CD4-positive, alpha-beta memory T cell (primary cell): ENCODE measurements around the gene THSD7B. TPM values are rescaled to one million over a fixed set of nuclear protein-coding genes. Genes with fewer than 3 reads are reported as not detected.
"Not testable (repeated sequence)": the region's sequence is repeated elsewhere in the genome, so short reads cannot be mapped to it uniquely, and the experiment has no call there.

Source experiments
- CTCF ChIA-PET: fragments of 350-600 bp; sonication (Branson Sonifier 250); formaldehyde crosslinking; loops from one replicate; lab custom pipeline; 2021; ENCODE audit warnings: inconsistent platforms; ENCODE audit not compliant: partially characterized antibody; lab: Charles Lee
- POLR2A ChIA-PET: fragments of 350-600 bp; sonication (Branson Sonifier 250); formaldehyde crosslinking; loops from one replicate; lab custom pipeline; 2021; ENCODE audit not compliant: partially characterized antibody; lab: Charles Lee
- DNase-seq, 5 donors: peaks; one replicate each; pipeline versions ENCODE4 v3.0.0 to v3.0.0-alpha.2; 2020 to 2022; ENCODE audit warnings: mixed read lengths in 1 of 5
- H3K27ac ChIP-seq: one replicate; pipeline ENCODE4 v1.7.0; 2013; ENCODE audit warnings: low read depth, low read length
- H3K27me3 ChIP-seq: 2 replicates; pipeline ENCODE4 v1.7.0; 2013; ENCODE audit warnings: mild to moderate bottlenecking, low read length, moderate library complexity; ENCODE audit not compliant: insufficient read depth
- H3K36me3 ChIP-seq: 2 replicates; pipeline ENCODE4 v1.7.0; 2013; ENCODE audit warnings: mild to moderate bottlenecking, low read length, moderate library complexity; ENCODE audit not compliant: insufficient read depth
- H3K4me1 ChIP-seq: 2 replicates; pipeline ENCODE4 v1.7.0; 2013; ENCODE audit warnings: mild to moderate bottlenecking, low read length, moderate library complexity; ENCODE audit not compliant: insufficient read depth
- H3K4me3 ChIP-seq, 2 donors: one replicate each; pipeline ENCODE4 v1.7.0; 2013; ENCODE audit warnings: low read length in 2 of 2, mild to moderate bottlenecking in 1 of 2
- H3K9me3 ChIP-seq, 2 donors: one replicate each; pipeline ENCODE4 v1.7.0; 2013; ENCODE audit warnings: low read length in 2 of 2, control low read depth in 1 of 2; ENCODE audit not compliant: control insufficient read depth in 1 of 2
- H3K27ac Mint-ChIP-seq, 7 donors: one replicate each; pipeline ENCODE4 v1.8.0; 2020 to 2021; ENCODE audit warnings: mixed read lengths in 7 of 7, mild to moderate bottlenecking in 6 of 7, inconsistent platforms in 3 of 7, moderate library complexity in 3 of 7
- H3K27me3 Mint-ChIP-seq, 2 donors: one replicate each; pipeline ENCODE4 v1.8.0; 2020 to 2021; ENCODE audit warnings: mixed read lengths in 2 of 2
- H3K36me3 Mint-ChIP-seq, 2 donors: one replicate each; pipeline ENCODE4 v1.8.0; 2020 to 2021; ENCODE audit warnings: mixed read lengths in 2 of 2, inconsistent platforms in 1 of 2, mild to moderate bottlenecking in 1 of 2
- H3K4me1 Mint-ChIP-seq, 4 donors: one replicate each; pipeline ENCODE4 v1.8.0; 2020 to 2021; ENCODE audit warnings: mixed read lengths in 4 of 4, mild to moderate bottlenecking in 1 of 4
- H3K4me3 Mint-ChIP-seq, 8 donors: one replicate each; pipeline ENCODE4 v1.8.0; 2020 to 2021; ENCODE audit warnings: mixed read lengths in 8 of 8, mild to moderate bottlenecking in 7 of 8, moderate library complexity in 6 of 8, inconsistent platforms in 3 of 8
- H3K9me3 Mint-ChIP-seq, 8 donors: one replicate each; pipeline ENCODE4 v1.8.0; 2020 to 2021; ENCODE audit warnings: mixed read lengths in 8 of 8, mild to moderate bottlenecking in 5 of 8, inconsistent platforms in 3 of 8, moderate library complexity in 1 of 8
- intact Hi-C: fragments of 100-400 bp; cut with micrococcal nuclease; formaldehyde crosslinking; loops from one replicate; pipeline ENCODE4 v1.15.1; 2023
- polyA plus RNA-seq, 2 donors: library from polyadenylated mRNA; unstranded; fragments of 300-500 nt; fragmentation: Illumina TruSeq; gene quantifications; one replicate each; pipeline ENCODE4 v1.2.3, GENCODE V29; 2021
- total RNA-seq, 2 experiments: library from RNA; stranded (reverse); gene quantifications; one replicate each; pipeline ENCODE4 v1.2.3, GENCODE V29; 2021

The THSD7B gene
- total and polyA plus RNA-seq, 4 experiments from 2014 or later = not detected

DNA sequence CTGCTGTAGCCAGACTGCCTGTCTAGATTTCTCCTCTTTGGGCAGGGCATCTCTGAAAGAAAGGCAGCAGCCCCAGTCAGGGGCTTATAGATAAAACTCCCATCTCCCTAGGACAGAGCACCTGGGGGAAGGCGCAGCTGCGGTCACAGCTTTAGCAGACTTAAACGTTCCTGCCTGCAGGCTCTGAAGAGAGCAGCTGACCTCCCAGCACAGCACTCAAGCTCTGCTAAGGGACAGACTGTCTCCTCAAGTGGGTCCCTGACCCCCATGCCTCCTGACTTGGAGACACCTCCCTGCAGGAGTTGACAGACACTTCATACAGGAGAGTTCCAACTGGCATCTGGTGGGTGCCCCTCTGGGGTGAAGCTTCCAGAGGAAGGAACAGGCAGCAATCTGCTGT is 336.5 kb downstream of the THSD7B start:
- H3K27ac Mint-ChIP-seq, H3K27ac ChIP-seq, CTCF ChIA-PET, H3K4me1 ChIP-seq, DNase-seq, H3K4me1 Mint-ChIP-seq, H3K36me3 Mint-ChIP-seq, H3K27me3 ChIP-seq, H3K27me3 Mint-ChIP-seq, intact Hi-C loops, H3K4me3 Mint-ChIP-seq, H3K9me3 ChIP-seq, POLR2A ChIA-PET, H3K36me3 ChIP-seq, H3K4me3 ChIP-seq: not testable (repeated sequence)
- H3K9me3 Mint-ChIP-seq = peaks cover 0 to 14% (median 5%) of the 10 kb centered on the region in 8 donors

- no peak for DNase-seq
- peaks cover 0 to 9% (median 1%) of the 10 kb centered on the region in 8 donors for H3K9me3 Mint-ChIP-seq
- H3K9me3 ChIP-seq = no peaks in the 10 kb centered on the region
Observed at GRCh38 chr2:137107904-137108303, 342.6 kb downstream of the THSD7B start.

DNA sequence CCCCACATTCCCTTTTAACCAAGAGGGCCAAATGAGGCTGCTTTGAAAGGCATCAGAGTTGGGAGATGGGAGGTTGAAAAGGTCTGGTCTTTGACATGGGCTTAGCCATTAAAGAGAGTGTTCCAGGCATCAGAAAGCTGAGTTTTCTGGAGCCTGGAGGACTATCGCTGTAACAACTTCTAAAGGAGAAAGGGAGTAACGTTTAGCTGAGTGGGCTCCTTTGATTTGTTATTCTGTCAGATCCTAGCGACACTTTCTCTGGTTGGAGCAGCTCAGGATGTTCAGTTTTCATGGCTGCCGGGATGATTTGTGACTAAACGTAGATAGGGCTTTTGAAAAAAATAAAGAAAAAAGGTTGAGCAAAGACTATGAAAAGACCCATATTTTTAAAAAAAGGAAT is 346.6 kb downstream of the THSD7B start:
- CTCF ChIA-PET = no interaction called here
- H3K4me3 Mint-ChIP-seq = no peak overlapping the region
- intact Hi-C loops = no loop called here
- H3K4me1 Mint-ChIP-seq = no peaks in the 10 kb centered on the region
- no peaks in the 10 kb centered on the region for H3K4me1 ChIP-seq
- H3K36me3 ChIP-seq = no peaks in the 10 kb centered on the region
- no peaks in the 10 kb centered on the region for H3K36me3 Mint-ChIP-seq
- no peak for DNase-seq
- no peak overlapping the region for H3K27ac Mint-ChIP-seq
- no peak overlapping the region for H3K27ac ChIP-seq
- no peaks in the 10 kb centered on the region for H3K9me3 ChIP-seq
- H3K9me3 Mint-ChIP-seq = peaks cover 0 to 4% (median 0%) of the 10 kb centered on the region in 8 donors
- H3K27me3 ChIP-seq = no peaks in the 10 kb centered on the region
- no peak overlapping the region for H3K4me3 ChIP-seq
- no peaks in the 10 kb centered on the region for H3K27me3 Mint-ChIP-seq
- POLR2A ChIA-PET = no interaction called here

More at GRCh38 chr2:137107904-137108303, 342.6 kb downstream of the THSD7B start:
- no peak overlapping the region for H3K27ac Mint-ChIP-seq
- ChIA-PET POLR2A (no interaction called here), CTCF (no interaction called here)
- Histone ChIP-seq H3K4me3 (no peak overlapping the region), H3K27me3 (no peaks in the 10 kb centered on the region), H3K4me1 (no peaks in the 10 kb centered on the region), H3K36me3 (no peaks in the 10 kb centered on the region), H3K27ac (no peak overlapping the region)
- no peaks in the 10 kb centered on the region for H3K36me3 Mint-ChIP-seq
- no peaks in the 10 kb centered on the region for H3K4me1 Mint-ChIP-seq
- H3K27me3 Mint-ChIP-seq = no peaks in the 10 kb centered on the region
- H3K4me3 Mint-ChIP-seq = no peak overlapping the region
- intact Hi-C loops = no loop called here

DNA sequence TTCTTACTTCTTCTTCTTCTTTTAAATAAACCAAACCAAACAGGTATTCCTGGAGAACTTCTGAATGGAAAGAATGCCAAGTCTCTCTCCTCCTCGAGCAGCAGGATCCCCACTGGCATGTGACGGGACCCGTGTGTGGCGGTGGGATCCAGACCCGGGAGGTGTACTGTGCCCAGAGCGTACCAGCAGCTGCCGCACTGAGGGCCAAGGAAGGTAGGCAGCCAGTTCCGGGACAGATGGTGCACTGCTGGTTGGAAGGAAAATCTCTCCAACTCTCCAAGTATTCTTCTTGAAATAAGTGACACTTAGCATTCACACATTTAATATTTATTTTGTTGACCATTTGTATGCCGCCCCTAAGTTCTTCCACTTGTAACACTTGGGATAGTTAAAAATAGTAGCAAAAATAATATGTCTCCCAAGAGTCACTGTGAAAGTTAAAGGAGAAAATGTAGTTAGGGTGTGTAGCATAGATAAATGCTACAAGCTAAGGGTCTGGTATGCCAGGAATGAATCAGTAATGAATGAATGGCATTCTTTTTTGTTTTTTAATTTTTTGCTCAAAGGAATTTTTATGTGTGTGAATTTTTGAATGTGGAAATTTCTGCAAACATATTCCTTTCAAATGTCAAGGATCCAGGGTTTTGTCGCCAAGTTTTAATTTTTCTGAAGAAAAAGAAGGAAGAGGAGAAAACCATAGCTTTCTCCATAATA is 349.9 kb downstream of the THSD7B start:
- Mint-ChIP-seq H3K27ac (no peak overlapping the region), H3K4me1 (no peaks in the 10 kb centered on the region), H3K4me3 (no peak overlapping the region), H3K9me3 (peaks cover 0 to 7% (median 0%) of the 10 kb centered on the region in 8 donors), H3K36me3 (no peaks in the 10 kb centered on the region), H3K27me3 (no peaks in the 10 kb centered on the region)
- DNase-seq = no peak
- H3K27ac ChIP-seq = no peak overlapping the region
- no peak overlapping the region for H3K4me3 ChIP-seq
- H3K9me3 ChIP-seq = no peaks in the 10 kb centered on the region
- no peaks in the 10 kb centered on the region for H3K36me3 ChIP-seq
- POLR2A ChIA-PET = no interaction called here
- CTCF ChIA-PET = no interaction called here
- intact Hi-C loops = no loop called here
- H3K4me1 ChIP-seq = no peaks in the 10 kb centered on the region
- H3K27me3 ChIP-seq = no peaks in the 10 kb centered on the region

DNA sequence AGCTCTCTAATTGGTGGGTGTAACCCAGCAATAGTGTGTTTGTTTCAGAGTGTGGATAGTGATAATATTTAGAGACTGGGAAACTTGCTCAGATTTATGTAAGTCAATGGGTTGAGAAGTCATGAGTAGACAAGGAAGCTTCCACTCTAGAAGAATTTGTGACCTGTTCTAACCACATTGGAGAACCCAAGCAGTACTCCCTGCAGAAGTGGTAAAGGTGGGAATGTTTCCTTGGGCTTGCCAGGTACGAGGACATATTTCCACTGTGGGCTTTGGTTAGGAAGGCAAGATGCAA is 350.4 kb downstream of the THSD7B start:
- intact Hi-C loops = no loop called here
- H3K4me1 ChIP-seq = no peaks in the 10 kb centered on the region
- no peak overlapping the region for H3K27ac Mint-ChIP-seq
- H3K4me1 Mint-ChIP-seq = no peaks in the 10 kb centered on the region
- H3K27me3 Mint-ChIP-seq = no peaks in the 10 kb centered on the region
- H3K9me3 ChIP-seq = no peaks in the 10 kb centered on the region
- no peak overlapping the region for H3K4me3 ChIP-seq
- no peak overlapping the region for H3K4me3 Mint-ChIP-seq
- ChIA-PET CTCF (no interaction called here), POLR2A (no interaction called here)
- no peak overlapping the region for H3K27ac ChIP-seq
- DNase-seq = no peak
- no peaks in the 10 kb centered on the region for H3K36me3 Mint-ChIP-seq
- H3K36me3 ChIP-seq = no peaks in the 10 kb centered on the region
- peaks cover 0 to 7% (median 0%) of the 10 kb centered on the region in 8 donors for H3K9me3 Mint-ChIP-seq
- no peaks in the 10 kb centered on the region for H3K27me3 ChIP-seq

DNA sequence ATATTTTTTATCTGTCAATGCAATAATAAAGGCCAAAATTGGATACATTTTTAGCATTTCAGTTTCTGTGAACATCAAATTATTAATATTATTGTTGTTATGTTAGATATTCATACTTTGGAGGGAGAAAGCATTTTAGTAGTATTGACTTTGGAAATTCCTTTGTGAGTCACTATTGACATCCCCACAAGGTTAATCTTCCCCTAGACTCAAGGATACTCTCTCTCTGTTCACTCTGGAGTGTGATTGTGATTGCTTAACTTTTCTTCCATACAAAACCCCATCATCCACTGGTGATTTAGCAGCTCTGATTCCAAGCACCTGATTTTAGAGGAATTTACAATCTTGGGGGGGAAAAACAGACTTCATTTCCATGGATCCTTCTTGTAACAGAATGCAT is 352.0 kb downstream of the THSD7B start:
- Histone ChIP-seq H3K27ac (no peak overlapping the region), H3K9me3 (no peaks in the 10 kb centered on the region), H3K36me3 (no peaks in the 10 kb centered on the region), H3K27me3 (no peaks in the 10 kb centered on the region), H3K4me3 (no peak overlapping the region), H3K4me1 (no peaks in the 10 kb centered on the region)
- H3K27me3 Mint-ChIP-seq = no peaks in the 10 kb centered on the region
- H3K9me3 Mint-ChIP-seq = peaks cover 0 to 7% (median 0%) of the 10 kb centered on the region in 8 donors
- H3K4me1 Mint-ChIP-seq = no peaks in the 10 kb centered on the region
- intact Hi-C loops = no loop called here
- H3K27ac Mint-ChIP-seq = no peak overlapping the region
- no peak for DNase-seq
- CTCF ChIA-PET = no interaction called here
- no peak overlapping the region for H3K4me3 Mint-ChIP-seq
- no peaks in the 10 kb centered on the region for H3K36me3 Mint-ChIP-seq
- POLR2A ChIA-PET = no interaction called here

- H3K36me3 Mint-ChIP-seq = no peaks in the 10 kb centered on the region
- Histone ChIP-seq H3K27ac (no peak overlapping the region), H3K9me3 (no peaks in the 10 kb centered on the region), H3K4me1 (no peaks in the 10 kb centered on the region), H3K36me3 (no peaks in the 10 kb centered on the region), H3K27me3 (no peaks in the 10 kb centered on the region), H3K4me3 (no peak overlapping the region)
- H3K4me1 Mint-ChIP-seq = no peaks in the 10 kb centered on the region
- ChIA-PET CTCF (no interaction called here), POLR2A (no interaction called here)
- DNase-seq = no peak
- no peak overlapping the region for H3K27ac Mint-ChIP-seq
- intact Hi-C loops = no loop called here
- H3K9me3 Mint-ChIP-seq = peaks cover 0 to 7% (median 0%) of the 10 kb centered on the region in 8 donors
- H3K27me3 Mint-ChIP-seq = no peaks in the 10 kb centered on the region
- H3K4me3 Mint-ChIP-seq = no peak overlapping the region
Observed at GRCh38 chr2:137118140-137118539, 352.8 kb downstream of the THSD7B start.

DNA sequence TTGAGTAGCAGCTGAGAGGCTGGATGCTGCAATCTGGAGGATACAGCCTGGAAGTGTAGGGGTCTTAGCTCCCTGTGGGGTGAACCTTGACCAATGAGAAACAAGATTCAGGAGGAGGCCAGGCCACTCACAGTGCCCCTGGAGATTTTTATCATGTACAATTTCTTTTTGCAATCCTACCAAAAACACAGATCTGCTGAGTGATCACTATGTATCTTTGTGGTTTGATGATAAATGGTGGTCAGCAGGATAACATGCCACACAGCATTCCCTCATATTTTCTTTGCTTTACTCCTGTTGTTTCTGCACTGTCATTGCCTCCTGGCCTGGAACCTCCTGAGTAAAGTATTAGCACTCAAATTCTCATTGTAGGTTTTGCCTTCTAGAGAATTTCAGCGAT is 357.9 kb downstream of the THSD7B start:
- Histone ChIP-seq H3K4me1 (no peaks in the 10 kb centered on the region), H3K36me3 (no peaks in the 10 kb centered on the region), H3K4me3 (no peak overlapping the region), H3K27me3 (no peaks in the 10 kb centered on the region), H3K9me3 (no peaks in the 10 kb centered on the region), H3K27ac (no peak overlapping the region)
- Mint-ChIP-seq H3K36me3 (no peaks in the 10 kb centered on the region), H3K4me3 (no peak overlapping the region), H3K9me3 (peaks cover 0 to 3% (median 0%) of the 10 kb centered on the region in 8 donors), H3K27me3 (no peaks in the 10 kb centered on the region), H3K4me1 (no peaks in the 10 kb centered on the region), H3K27ac (no peak overlapping the region)
- no peak for DNase-seq
- ChIA-PET POLR2A (no interaction called here), CTCF (no interaction called here)
- intact Hi-C loops = no loop called here
